Natural killer cell (primary cell): ENCODE results near the gene ZNF273. TPM values are rescaled to one million over a fixed set of nuclear protein-coding genes. Genes with fewer than 3 reads are reported as not detected.
"Not testable (repeated sequence)": the region's sequence is repeated elsewhere in the genome, so short reads cannot be mapped to it uniquely, and the experiment has no call there.

ENCODE experiments used
- ATAC-seq, 3 donors: fragments of 150-1000 bp in 2 of 3; fragments of 200-7000 bp in 1 of 3; cut with Tn5 transposase; 1 replicate in 1 of 3; 2 replicates in 2 of 3; pipeline ENCODE4 v1.10.0; 2021; ENCODE audit warnings: mild to moderate bottlenecking in 2 of 3, moderate library complexity in 2 of 3
- DNase-seq, 2 donors: peaks; one replicate each; pipeline versions ENCODE4 v3.0.0 to v3.0.0-alpha.2; 2013 to 2021; ENCODE audit warnings: mixed read lengths in 1 of 2
- H3K27ac ChIP-seq: one replicate; pipeline ENCODE4 v1.5.1; 2013; ENCODE audit warnings: mild to moderate bottlenecking, low read length
- H3K27me3 ChIP-seq: one replicate; pipeline ENCODE4 v1.6.1; 2013; ENCODE audit warnings: low read length; ENCODE audit not compliant: control insufficient read depth, insufficient read depth
- H3K36me3 ChIP-seq: one replicate; pipeline ENCODE4 v1.6.1; 2013; ENCODE audit warnings: low read length; ENCODE audit not compliant: control insufficient read depth, insufficient read depth
- H3K4me1 ChIP-seq: one replicate; pipeline ENCODE4 v1.6.1; 2013; ENCODE audit warnings: low read length; ENCODE audit not compliant: control insufficient read depth, insufficient read depth
- H3K4me3 ChIP-seq: one replicate; pipeline ENCODE4 v1.5.1; 2013; ENCODE audit warnings: low read length
- H3K9me3 ChIP-seq: one replicate; pipeline ENCODE4 v1.6.1; 2013; ENCODE audit warnings: low read length; ENCODE audit not compliant: control insufficient read depth, insufficient read depth
- H3K27ac Mint-ChIP-seq, 2 donors: one replicate each; pipeline ENCODE4 v1.8.0; 2022; ENCODE audit warnings: mild to moderate bottlenecking in 2 of 2, mixed read lengths in 2 of 2, moderate library complexity in 1 of 2
- H3K27me3 Mint-ChIP-seq, 2 donors: one replicate each; pipeline ENCODE4 v1.8.0; 2022; ENCODE audit warnings: low read depth in 2 of 2, mixed read lengths in 2 of 2
- H3K36me3 Mint-ChIP-seq: one replicate; pipeline ENCODE4 v1.8.0; 2022; ENCODE audit warnings: mixed read lengths
- H3K4me1 Mint-ChIP-seq, 2 donors: one replicate each; pipeline ENCODE4 v1.8.0; 2022; ENCODE audit warnings: mixed read lengths in 2 of 2
- H3K4me3 Mint-ChIP-seq: one replicate; pipeline ENCODE4 v1.8.0; 2022; ENCODE audit warnings: mild to moderate bottlenecking, moderate library complexity, mixed read lengths
- H3K9me3 Mint-ChIP-seq, 2 donors: one replicate each; pipeline ENCODE4 v1.8.0; 2022; ENCODE audit warnings: mixed read lengths in 2 of 2
- CTCF ChIP-seq: fragments of 200-600 bp; IDR thresholded peaks from one replicate; pipeline ENCODE4 v1.8.0; 2022; ENCODE audit warnings: antibody characterized with exemption
- WGBS: methylation state at CpG from one replicate; pipeline ENCODE4 v1.1.7; 2013; ENCODE audit warnings: missing lambda C conversion rate; ENCODE audit not compliant: insufficient coverage; 5-methylcytosine and 5-hydroxymethylcytosine counted together
- intact Hi-C: fragments of 100-400 bp; cut with micrococcal nuclease; formaldehyde crosslinking; loops from one replicate; pipeline ENCODE4 v1.14.2; 2022
- total RNA-seq, 4 donors: library from RNA; stranded (reverse); fragments of 120-200 nt in 1 of 4; gene quantifications; one replicate each; pipeline versions ENCODE4 v1.2.3 to v1.2.4, GENCODE V29; 2013 to 2022

Gene ZNF273
- total RNA-seq, 3 donors from 2014 or later (not counting 1 experiment from before 2014, with no cell fraction given): 2.9 to 4.2 (median 4.0) TPM

- Histone ChIP-seq H3K27me3 (no peaks in the 10 kb centered on the region), H3K4me3 (no peak overlapping the region), H3K4me1 (no peaks in the 10 kb centered on the region), H3K9me3 (peaks cover 4% of the 10 kb centered on the region), H3K27ac (no peak overlapping the region), H3K36me3 (no peaks in the 10 kb centered on the region)
- Mint-ChIP-seq H3K27ac (no peak overlapping the region), H3K4me1 (no peaks in the 10 kb centered on the region), H3K4me3 (no peak overlapping the region), H3K36me3 (no peaks in the 10 kb centered on the region), H3K9me3 (peaks cover 2% of the 10 kb centered on the region in 2 donors), H3K27me3 (no peaks in the 10 kb centered on the region)
- DNase-seq (no peak), ATAC-seq (no peak)
- TF ChIP-seq CTCF: no peak
- 84% methylated on average over 9 of the region's 9 CpGs for WGBS
- intact Hi-C loops: no loop called here
Observed at GRCh38 chr7:64863021-64863420, 40.1 kb upstream of the ZNF273 start.

GRCh38 chr7:64863530-64863929 is 39.5 kb upstream of the ZNF273 start:
- H3K9me3 Mint-ChIP-seq, H3K4me3 Mint-ChIP-seq, DNase-seq, ATAC-seq, H3K4me1 ChIP-seq, H3K36me3 Mint-ChIP-seq, H3K9me3 ChIP-seq, H3K27ac Mint-ChIP-seq, H3K36me3 ChIP-seq, H3K4me1 Mint-ChIP-seq, H3K27ac ChIP-seq, intact Hi-C loops, H3K27me3 ChIP-seq, H3K27me3 Mint-ChIP-seq, H3K4me3 ChIP-seq: not testable (repeated sequence)
- WGBS: 96% methylated on average over 3 of the region's 3 CpGs

GRCh38 chr7:64863969-64864368 is 39.1 kb upstream of the ZNF273 start:
- DNase-seq: no peak
- no peak for TF ChIP-seq CTCF
- Mint-ChIP-seq H3K9me3 (peaks cover 2% of the 10 kb centered on the region in 2 donors), H3K4me3 (no peak overlapping the region), H3K27me3 (no peaks in the 10 kb centered on the region), H3K4me1 (no peaks in the 10 kb centered on the region), H3K27ac (no peak overlapping the region), H3K36me3 (no peaks in the 10 kb centered on the region)
- Histone ChIP-seq H3K4me3 (no peak overlapping the region), H3K9me3 (peaks cover 4% of the 10 kb centered on the region), H3K4me1 (no peaks in the 10 kb centered on the region), H3K27me3 (no peaks in the 10 kb centered on the region), H3K36me3 (no peaks in the 10 kb centered on the region), H3K27ac (no peak overlapping the region)
- intact Hi-C loops: loop anchor here (2.0 kb wide), 1 partner anchor 33 kb away; no protein-coding TSS in a partner anchor
- ATAC-seq: no peak
- 92% methylated on average over 7 of the region's 7 CpGs for WGBS

GRCh38 chr7:64867863-64868440 is 35.1 kb upstream of the ZNF273 start:
- H3K36me3 Mint-ChIP-seq: no peaks in the 10 kb centered on the region
- Histone ChIP-seq H3K9me3 (peaks cover 7% of the 10 kb centered on the region), H3K4me3 (no peak overlapping the region), H3K36me3 (no peaks in the 10 kb centered on the region), H3K4me1 (no peaks in the 10 kb centered on the region), H3K27ac (no peak overlapping the region), H3K27me3 (no peaks in the 10 kb centered on the region)
- DNase-seq (no peak), ATAC-seq (no peak)
- 91% methylated on average over 18 of the region's 18 CpGs for WGBS
- no peaks in the 10 kb centered on the region for H3K4me1 Mint-ChIP-seq
- H3K4me3 Mint-ChIP-seq: no peak overlapping the region
- H3K9me3 Mint-ChIP-seq: peaks cover 2 to 4% of the 10 kb centered on the region in 2 donors
- no peak overlapping the region for H3K27ac Mint-ChIP-seq
- intact Hi-C loops: no loop called here
- TF ChIP-seq CTCF: no peak
- no peaks in the 10 kb centered on the region for H3K27me3 Mint-ChIP-seq
